Measurements from ENCODE around the gene VWF. TPM values are rescaled to one million over a fixed set of nuclear protein-coding genes. Genes with fewer than 3 reads are reported as not detected.
"Not testable (repeated sequence)": the region's sequence is repeated elsewhere in the genome, so short reads cannot be mapped to it uniquely, and the experiment has no call there.

The VWF gene
- total RNA-seq, 2 experiments from 2014 or later: 0.11 to 0.13 TPM

DNA sequence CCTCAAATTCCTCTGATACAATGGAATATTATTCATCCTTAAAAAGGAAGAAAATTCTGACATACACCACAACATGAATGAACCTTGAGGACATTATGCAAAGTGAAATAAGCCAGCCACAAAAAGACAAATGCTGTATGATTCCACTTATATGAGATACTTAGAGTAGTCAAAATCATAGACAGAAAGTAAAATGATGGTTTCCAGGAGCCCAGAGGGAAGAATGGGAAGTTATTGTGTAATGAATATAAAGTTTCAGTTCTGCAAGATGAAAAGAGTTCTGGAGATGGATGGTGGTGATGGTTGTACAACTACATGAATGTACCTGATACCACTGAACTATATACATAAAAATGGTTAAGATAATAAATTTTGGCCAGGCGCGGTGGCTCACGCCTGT, 18.3 kb downstream of the VWF start:
- H3K9me3 Mint-ChIP-seq: peaks cover 2% of the 10 kb centered on the region
- H3K27me3 Mint-ChIP-seq: no peaks in the 10 kb centered on the region
- H3K36me3 Mint-ChIP-seq (ENCODE audit: low read depth): no peaks in the 10 kb centered on the region
- intact Hi-C loops (cut with micrococcal nuclease): no loop called here
- ATAC-seq: no peak
- no peak for DNase-seq
- no peak overlapping the region for H3K4me3 Mint-ChIP-seq
- TF ChIP-seq, protein P1, sequence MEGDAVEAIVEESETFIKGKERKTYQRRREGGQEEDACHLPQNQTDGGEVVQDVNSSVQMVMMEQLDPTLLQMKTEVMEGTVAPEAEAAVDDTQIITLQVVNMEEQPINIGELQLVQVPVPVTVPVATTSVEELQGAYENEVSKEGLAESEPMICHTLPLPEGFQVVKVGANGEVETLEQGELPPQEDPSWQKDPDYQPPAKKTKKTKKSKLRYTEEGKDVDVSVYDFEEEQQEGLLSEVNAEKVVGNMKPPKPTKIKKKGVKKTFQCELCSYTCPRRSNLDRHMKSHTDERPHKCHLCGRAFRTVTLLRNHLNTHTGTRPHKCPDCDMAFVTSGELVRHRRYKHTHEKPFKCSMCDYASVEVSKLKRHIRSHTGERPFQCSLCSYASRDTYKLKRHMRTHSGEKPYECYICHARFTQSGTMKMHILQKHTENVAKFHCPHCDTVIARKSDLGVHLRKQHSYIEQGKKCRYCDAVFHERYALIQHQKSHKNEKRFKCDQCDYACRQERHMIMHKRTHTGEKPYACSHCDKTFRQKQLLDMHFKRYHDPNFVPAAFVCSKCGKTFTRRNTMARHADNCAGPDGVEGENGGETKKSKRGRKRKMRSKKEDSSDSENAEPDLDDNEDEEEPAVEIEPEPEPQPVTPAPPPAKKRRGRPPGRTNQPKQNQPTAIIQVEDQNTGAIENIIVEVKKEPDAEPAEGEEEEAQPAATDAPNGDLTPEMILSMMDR (IDR thresholded peaks at IDR 0.05): no peak
- ChIA-PET POLR2A (no interaction called here), CTCF (no interaction called here)
- peaks cover 2% of the 10 kb centered on the region for H3K4me1 Mint-ChIP-seq (ENCODE audit: low read depth)
- H3K27ac Mint-ChIP-seq: no peak overlapping the region

- POLR2A ChIA-PET: no interaction called here
- Mint-ChIP-seq H3K9me3 (peaks cover 2% of the 10 kb centered on the region), H3K4me1 (ENCODE audit: low read depth) (peaks cover 2% of the 10 kb centered on the region), H3K27ac (no peak overlapping the region), H3K36me3 (ENCODE audit: low read depth) (no peaks in the 10 kb centered on the region), H3K27me3 (no peaks in the 10 kb centered on the region), H3K4me3 (no peak overlapping the region)
- TF ChIP-seq, protein P1 (IDR thresholded peaks at IDR 0.05): no peak
- ATAC-seq: no peak
- CTCF ChIA-PET: no interaction called here
- intact Hi-C loops (cut with micrococcal nuclease): no loop called here
- DNase-seq: no peak
Observed at GRCh38 chr12:6104842-6105241, 19.6 kb downstream of the VWF start.

DNA sequence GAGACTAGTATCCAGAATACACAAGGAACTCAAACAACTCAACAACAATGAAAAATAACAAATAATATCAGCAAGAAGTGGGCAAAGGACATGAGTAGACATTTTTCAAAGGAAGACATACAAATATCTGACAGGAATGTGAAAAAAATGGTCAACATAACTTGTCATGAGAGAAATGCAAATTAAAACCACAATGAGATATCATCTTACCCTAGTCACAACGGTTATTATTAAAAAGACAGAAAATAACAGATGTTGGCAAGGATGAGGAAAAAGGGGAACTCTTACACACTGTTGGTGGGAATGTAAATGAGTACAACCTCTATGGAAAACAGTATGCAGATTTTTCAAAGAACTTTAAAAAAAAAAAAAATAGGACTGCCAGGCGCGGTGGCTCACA, 20.4 kb downstream of the VWF start:
- Mint-ChIP-seq H3K27ac (no peak overlapping the region), H3K9me3 (no peaks in the 10 kb centered on the region), H3K4me3 (no peak overlapping the region), H3K27me3 (no peaks in the 10 kb centered on the region), H3K36me3 (ENCODE audit: low read depth) (no peaks in the 10 kb centered on the region), H3K4me1 (ENCODE audit: low read depth) (peaks cover 2% of the 10 kb centered on the region)
- ATAC-seq (no peak), DNase-seq (no peak)
- TF ChIP-seq, protein P1 (IDR thresholded peaks at IDR 0.05): no peak
- ChIA-PET CTCF (no interaction called here), POLR2A (no interaction called here)
- intact Hi-C loops (cut with micrococcal nuclease): no loop called here

- intact Hi-C loops (cut with micrococcal nuclease); H3K27ac Mint-ChIP-seq; DNase-seq; ATAC-seq; H3K27me3 Mint-ChIP-seq; H3K4me3 Mint-ChIP-seq; POLR2A ChIA-PET; H3K9me3 Mint-ChIP-seq; H3K36me3 Mint-ChIP-seq (ENCODE audit: low read depth); H3K4me1 Mint-ChIP-seq (ENCODE audit: low read depth): not testable (repeated sequence)
- CTCF ChIA-PET: interaction anchor here (0.7 to 0.9 kb wide), 2 partner anchors 8 to 114 kb away, joined by 3 read pairs; no protein-coding TSS in a partner anchor
Observed at GRCh38 chr12:6102021-6102420, 22.4 kb downstream of the VWF start.

GRCh38 chr12:6099316-6099715, 25.2 kb downstream of the VWF start:
- Mint-ChIP-seq H3K9me3 (no peaks in the 10 kb centered on the region), H3K4me1 (ENCODE audit: low read depth) (peaks cover 2% of the 10 kb centered on the region), H3K36me3 (ENCODE audit: low read depth) (no peaks in the 10 kb centered on the region), H3K27me3 (no peaks in the 10 kb centered on the region), H3K27ac (no peak overlapping the region), H3K4me3 (no peak overlapping the region)
- CTCF ChIA-PET: no interaction called here
- ATAC-seq (no peak), DNase-seq (no peak)
- intact Hi-C loops (cut with micrococcal nuclease): no loop called here
- POLR2A ChIA-PET: no interaction called here
- TF ChIP-seq, protein P1 (IDR thresholded peaks at IDR 0.05): no peak

DNA sequence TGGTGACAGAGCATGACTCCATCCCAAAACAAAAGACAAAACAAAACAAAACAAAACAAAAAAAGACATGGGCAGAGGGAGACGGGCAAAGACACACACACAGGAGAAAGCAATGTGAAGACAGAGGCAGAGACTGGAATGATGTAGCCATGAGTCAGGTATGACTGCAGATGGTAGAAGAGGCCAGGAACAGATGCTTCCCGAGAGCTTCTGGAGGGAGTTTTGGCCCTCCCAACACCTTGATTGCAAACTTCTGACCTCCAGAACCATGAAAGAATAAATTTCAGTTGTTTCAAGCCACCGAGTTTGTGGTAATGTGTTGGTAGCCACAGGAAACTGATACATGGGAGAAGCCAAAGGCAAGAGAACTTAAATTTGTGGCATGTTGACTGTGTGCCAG, 27.1 kb downstream of the VWF start:
- H3K4me3 Mint-ChIP-seq: no peak overlapping the region
- intact Hi-C loops (cut with micrococcal nuclease): no loop called here
- POLR2A ChIA-PET: interaction anchor here (0.6 to 0.7 kb wide), 2 partner anchors 199 to 1524 kb away, joined by 3 read pairs; no protein-coding TSS in a partner anchor
- no peaks in the 10 kb centered on the region for H3K4me1 Mint-ChIP-seq (ENCODE audit: low read depth)
- CTCF ChIA-PET: no interaction called here
- ATAC-seq (no peak), DNase-seq (no peak)
- H3K36me3 Mint-ChIP-seq (ENCODE audit: low read depth): no peaks in the 10 kb centered on the region
- TF ChIP-seq, protein P1 (IDR thresholded peaks at IDR 0.05): no peak
- no peaks in the 10 kb centered on the region for H3K9me3 Mint-ChIP-seq
- no peak overlapping the region for H3K27ac Mint-ChIP-seq
- H3K27me3 Mint-ChIP-seq: no peaks in the 10 kb centered on the region
